ENCODE measurements around the gene BRME1. TPM values are rescaled to one million over a fixed set of nuclear protein-coding genes. Genes with fewer than 3 reads are reported as not detected.

Gene BRME1
- polyA plus RNA-seq (2013, experiment 1 of 2; ENCODE audit: insufficient read length): 1.3 TPM
- 1.4 TPM for polyA plus RNA-seq (2013, experiment 2 of 2; ENCODE audit: insufficient read length)

DNA sequence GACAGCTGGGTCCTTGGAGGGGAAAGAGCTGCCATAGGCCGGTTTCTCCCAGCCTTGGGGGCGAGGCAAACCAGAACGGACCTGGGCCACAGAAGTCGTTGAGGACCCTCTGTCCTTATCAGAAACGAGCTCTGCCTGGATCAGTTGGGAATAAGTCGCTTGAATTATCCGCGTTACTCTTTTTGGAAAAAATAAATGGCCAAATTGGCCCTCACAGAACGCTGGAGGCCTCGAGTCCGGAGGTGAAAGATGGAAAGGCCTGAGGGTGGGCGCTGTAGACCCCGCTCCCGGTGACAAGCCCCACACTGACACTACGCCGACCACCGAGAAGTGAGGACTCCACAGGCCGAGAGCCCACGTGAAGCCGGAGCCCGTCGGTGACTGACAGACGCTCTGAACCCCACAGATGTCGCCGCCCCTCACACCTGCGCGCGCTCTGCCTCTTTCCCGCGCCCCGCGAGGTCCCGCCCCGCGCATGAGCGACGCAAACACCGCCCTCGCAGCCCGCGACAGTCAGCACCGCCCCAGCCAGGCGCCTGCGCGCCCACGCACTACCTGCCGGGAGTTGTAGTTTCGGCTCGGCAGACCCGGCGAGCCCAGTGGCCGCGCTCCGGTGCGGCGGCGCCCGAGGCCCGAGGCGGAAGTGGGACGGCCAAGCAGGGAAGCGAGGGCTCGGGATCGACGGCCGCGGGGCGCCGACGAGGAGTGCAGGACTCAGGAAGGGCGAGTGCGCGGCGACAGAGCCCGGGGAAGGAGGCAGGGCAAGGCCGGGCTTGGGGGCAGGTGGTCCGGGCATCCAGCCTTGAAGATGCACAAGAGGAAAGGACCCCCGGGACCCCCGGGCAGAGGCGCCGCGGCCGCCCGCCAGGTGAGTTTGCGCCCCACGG is at the start of gene BRME1, which contains the start of gene CC2D1A:
BRME1 (minus strand) TSS at position 484 of the 887 bp plus-strand sequence. CDS start 1,225 bp downstream, outside the sequence.
CC2D1A (plus strand) TSS at position 568 of the 887 bp plus-strand sequence; CDS start at position 809, 241 bp downstream.
- peak; percentile 84 for DNase-seq

DNA sequence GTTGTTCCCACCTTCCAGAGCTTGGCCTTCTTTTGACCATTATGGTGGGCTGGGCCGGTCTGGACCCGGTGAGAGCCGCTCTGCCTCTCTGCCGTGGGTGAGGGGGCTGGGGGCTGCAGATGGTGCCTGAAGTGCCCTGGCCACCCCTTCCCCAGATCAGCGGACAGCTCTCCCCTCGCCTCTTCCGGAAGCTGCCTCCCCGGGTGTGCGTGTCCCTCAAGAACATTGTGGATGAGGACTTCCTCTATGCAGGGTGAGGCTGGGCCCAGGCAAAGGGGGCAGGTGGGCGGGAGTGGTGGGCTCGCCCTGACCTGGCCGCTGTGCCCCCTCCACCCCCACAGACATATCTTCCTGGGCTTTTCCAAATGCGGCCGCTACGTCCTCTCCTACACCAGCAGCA is 48.3 kb upstream of the BRME1 start:
- DNase-seq: no peak

DNA sequence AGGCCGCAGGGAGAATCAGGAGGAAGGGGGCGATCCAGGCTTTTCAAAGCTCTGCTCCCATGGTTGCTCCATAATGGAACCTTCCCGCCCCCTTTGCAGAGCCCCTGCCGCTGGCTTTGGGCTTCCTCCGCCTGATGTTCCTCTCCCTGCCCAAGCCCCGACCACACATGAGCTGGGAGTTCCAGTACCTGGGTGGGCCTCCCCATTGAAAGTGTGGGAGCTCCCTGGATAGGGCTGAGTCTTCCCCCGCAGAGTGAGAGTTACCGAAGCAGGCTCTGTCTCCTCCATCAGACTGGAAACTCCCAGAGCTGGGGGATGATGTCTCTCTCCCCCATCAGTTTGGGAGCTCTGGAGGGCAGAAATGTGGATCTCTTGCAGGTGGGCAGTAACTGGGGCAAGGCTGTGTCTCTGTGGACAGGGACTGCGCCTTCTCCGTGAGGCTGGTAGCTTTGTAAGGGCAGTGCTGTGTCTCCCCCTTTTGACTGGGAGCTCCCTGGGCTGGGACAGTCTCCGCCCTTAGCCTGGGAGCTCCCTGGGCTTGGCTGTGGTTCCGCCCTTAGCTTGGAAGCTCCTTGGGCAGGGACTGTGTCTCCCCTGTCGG is 47.1 kb upstream of the BRME1 start:
- peak; percentile 63 for DNase-seq

DNA sequence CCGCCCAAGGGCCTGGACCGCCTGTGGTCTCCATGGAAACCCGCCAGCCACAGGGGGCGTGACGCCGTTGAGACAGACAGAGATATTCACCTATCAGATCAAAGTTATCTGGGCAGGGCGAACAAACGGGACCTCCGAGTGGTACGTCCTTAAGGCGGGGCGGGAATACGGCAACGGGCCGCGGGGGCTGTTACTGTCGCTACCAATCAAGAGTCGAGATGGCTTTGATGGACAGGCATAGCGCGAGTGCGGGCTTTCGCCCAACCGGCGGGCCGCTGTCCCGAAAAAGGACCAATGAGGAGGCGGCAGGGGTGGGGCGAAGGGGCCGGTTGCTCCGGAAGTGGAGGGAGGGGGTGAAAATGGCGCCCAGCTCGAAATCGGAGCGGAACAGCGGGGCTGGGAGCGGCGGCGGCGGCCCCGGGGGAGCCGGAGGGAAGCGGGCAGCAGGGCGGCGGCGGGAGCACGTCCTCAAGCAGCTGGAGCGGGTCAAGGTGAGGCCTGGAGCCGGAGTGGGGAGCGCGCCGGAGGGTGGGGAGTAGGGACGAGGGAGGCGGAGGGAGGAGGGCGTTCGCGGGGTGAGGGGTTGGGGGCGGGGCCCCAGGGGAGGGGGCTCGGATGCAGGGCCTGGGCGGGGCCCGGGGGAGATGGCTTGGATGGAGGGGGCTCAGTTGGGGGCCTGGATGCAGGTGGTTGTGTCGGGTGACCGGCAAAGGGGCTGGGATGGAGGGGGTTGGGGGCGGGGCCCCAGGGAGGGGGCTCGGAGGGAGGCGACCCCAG is 46.4 kb upstream of the BRME1 start, which contains the start of gene DCAF15:
DCAF15 (plus strand) TSS at position 356 of the 777 bp plus-strand sequence; CDS start at position 360, 4 bp downstream.
- DNase-seq: peak; percentile 100

DNA sequence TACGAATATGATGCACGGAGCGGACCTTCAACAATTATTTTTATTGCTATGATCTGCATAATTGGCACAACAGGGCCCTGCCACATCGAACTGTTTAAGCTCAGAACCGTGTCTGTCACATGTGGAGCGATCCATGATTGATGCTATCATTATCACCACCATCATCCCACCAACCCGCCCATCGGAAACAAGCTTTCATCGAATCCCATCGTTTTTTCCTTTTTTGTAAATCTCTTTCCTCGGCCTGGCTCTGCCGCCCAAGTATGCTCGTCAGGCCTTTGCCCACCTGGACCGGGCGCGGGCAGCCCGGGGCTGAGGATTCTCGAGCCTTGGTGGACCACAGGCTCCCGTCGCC is 45.9 kb upstream of the BRME1 start:
- DNase-seq: no peak

DNA sequence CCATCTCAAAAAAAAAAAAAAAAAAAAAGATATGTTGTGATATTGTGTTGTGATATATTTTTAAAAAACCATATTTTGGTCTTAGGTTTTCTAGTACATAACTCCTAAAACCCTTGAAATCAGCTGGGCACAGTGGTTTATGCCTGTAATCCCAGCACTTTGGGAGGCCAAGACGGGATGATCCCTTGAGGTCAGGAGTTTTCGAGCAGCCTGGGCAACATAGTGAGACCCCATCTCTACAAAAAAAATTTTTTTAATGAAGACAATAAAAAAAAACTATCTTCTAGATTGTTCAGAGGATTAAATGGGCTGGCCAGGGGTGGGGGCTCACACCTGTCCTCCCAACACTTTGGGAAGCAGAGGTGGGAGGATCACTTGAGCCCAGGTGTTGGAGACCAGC is 45.1 kb upstream of the BRME1 start:
- DNase-seq: no peak

DNA sequence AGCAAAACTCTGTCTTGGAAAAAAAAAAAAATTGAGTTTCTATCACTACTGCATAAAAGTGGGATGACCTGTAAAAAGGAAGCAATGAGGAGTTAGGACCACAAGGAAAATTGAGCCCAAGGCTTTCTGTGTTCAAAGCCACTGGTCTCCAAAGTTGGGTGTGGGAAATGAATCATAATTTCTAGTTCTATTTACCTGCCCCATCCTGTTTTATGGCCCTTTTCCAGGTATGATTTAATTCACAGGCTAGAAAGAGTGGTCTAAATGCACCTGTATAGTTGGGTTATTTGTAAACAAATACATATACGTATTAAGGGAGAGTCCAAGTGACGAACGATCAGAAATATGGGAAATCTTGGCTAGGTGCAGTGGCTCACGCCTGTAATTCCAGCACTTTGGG is 40.5 kb upstream of the BRME1 start:
- DNase-seq: no peak

DNA sequence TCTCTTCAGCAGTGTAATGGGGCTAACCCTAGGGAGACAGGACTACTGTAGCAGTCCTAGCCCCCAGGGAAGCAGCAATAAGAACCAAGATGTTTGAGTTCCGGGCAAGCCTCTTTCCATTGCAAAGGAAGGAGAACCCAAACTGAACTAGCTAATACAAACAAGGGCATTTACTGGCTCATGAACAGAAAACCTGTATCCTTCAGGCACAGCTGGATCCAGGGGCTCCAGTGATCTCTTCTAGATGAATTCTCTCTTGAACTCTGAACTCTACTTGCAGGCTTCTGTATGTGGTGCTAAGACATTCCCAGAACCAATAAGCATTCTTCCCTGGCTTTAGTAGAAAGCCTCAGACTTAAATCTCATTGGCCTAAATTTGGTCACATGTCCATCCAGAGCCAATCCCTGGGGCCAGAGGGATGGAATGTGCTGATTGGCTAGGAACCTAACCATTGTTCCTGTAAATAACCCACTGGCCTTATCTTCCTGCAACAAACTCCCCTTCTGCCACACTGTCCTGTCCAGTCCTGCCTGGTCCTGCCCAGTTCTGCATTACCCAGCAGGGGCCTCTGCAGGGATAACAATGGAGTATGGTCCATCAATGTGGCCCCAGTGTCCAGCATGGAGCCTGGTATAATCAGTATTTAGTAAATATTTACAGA is 36.2 kb upstream of the BRME1 start:
- DNase-seq: no peak

DNA sequence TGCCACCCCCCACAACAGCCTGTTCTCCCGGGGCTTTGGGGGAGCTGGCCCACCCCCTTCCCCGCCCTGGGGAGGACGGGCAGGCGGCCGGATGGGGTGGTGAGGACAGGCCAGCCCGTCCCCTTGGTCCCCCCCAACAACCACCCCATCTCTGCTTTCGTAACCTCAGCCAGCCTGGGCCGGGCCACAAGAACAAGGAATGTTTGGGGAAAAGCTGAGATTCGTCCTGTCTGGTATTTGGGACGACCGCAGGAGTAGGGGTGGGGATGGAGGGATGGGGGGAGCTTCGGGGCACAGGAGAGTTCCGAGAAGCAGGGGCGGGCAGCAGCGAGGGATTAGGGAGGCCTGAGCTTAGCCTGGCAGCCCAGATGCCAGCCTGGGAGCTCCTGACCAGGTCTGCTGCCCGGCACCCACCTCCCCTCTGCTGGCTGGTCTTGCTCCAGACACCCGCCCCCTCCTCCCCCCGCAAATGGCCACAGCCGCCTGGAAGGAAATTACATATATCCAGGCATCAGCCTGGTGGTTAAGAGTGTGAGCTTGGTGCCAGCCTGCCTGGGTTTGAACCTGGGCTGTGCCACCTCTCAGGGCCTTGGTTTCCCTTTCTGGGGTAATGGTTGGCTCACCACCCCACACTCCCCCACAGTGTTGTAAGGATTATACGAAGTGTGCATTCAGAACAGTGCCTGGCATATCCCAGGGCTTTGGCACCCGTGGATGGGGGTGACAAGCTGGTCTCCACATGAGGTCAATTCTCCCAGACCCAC is 32.6 kb upstream of the BRME1 start, which contains the start of gene PODNL1:
PODNL1 (minus strand) TSS at position 117 of the 764 bp plus-strand sequence. CDS start 236 bp downstream, outside the sequence.
- DNase-seq: peak; percentile 92

DNA sequence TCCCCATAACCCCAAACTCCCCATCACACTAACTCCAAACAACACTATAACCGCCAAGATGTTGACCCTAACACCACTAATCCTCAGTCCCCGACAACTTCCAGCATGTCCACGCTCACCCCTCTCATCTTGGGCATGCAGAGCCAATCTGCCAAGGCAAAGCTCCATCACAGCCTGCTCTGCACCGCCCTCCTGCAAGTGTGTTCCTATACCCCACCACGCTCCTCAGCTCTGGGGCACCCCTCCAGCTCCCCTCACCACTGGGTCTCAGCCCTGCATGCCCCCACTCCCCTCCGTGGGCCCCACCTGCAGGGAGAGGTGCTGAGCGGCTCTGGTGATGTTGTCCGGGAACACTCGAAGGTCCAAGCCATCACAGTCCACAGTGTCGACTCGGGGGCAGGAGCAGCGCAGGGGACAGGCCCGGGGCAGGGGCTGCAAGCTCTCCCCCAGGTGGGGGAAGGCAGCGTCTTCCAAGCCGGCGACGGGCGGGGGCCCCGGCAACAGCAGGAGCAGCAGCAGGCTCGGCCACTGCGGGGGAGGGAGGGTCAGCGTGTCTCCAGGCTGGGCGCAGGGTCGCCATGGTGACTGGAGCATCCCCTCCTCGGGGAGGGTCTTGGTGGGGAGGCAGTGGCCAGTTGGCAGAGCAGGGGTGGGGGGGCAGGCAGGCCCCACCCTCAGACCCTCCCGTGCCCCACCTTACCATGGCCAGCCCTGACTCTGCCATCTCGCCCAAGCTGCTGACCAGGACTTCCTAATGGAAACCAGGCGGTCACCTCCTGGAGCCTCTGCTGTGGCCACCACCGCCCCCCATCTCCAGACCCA is 31.8 kb upstream of the BRME1 start:
- no peak for DNase-seq

DNA sequence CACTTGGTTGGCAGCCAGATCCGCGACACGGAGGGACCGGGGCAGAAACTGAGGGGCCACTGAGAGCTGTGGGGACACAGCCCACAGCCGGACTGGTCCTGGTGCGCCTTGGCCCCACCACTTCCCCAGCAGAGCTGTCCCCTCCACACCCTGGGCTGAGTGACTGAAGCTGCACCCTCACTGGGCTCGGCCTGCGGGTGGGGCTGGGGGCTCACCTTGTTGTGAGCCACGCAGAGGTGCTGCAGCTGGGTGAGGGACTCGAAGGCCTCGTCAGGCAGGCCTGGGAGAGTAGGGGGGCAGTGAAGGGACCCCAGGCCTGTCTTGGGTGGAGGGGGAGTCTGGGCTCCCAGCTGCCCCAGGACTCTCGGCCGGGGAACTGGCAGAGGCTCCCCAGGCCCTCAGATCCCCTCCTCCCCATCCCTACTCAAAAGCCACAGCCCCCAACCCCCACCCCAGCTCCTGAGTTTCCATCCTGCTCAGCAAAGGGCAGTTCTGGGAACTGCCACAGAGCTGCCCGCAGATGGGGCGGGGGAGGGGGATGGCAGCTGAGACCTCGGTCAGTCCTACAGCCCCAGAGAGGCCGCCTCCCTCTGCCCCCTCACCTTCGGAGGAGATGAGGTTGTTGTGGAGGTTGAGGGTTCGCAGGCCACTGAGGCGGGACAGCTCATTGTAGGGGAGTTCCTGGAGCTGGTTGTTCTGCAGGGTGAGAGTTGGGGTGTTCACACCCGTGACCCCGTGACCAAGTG is 30.0 kb upstream of the BRME1 start:
- DNase-seq: no peak

DNA sequence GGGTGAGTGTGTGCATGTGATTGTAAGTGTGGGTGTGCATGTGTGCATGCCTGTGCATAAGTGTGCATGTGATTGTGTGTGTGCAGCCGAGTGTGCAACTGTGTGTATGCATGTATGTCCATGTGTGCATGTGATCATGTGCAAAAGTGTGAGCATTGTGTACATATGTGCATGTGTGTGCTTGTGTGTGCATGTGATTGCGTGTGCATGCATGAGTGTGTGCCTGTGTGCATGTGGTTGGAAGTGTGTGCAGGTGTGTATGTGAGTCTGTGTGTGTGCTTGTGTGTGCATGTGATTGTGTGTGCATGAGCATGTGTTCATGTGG is 28.8 kb upstream of the BRME1 start:
- DNase-seq: no peak

DNA sequence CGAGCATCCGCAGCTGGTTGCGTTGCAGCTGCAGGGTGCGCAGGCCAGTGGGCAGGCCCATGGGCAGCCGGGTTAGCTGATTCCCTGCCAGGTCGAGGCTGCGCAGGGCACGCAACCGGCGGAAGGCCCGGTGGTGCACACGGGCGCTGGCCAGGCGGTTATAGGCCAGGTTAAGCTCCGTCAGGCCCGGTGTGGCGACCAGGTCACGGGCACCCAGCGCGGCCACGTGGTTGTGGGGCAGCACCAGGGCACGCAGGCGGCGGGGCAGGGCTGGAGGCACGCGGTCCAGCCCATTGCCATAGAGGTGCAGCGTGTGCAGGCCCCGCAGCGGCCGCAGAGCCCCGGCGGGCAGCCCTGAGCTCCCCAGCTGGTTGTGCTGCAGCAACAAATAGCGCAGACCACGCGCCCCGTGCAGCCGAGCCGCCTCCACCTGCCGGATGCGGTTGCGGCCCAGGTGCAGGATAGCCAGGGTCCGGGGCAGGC is 27.0 kb upstream of the BRME1 start:
- DNase-seq: no peak

DNA sequence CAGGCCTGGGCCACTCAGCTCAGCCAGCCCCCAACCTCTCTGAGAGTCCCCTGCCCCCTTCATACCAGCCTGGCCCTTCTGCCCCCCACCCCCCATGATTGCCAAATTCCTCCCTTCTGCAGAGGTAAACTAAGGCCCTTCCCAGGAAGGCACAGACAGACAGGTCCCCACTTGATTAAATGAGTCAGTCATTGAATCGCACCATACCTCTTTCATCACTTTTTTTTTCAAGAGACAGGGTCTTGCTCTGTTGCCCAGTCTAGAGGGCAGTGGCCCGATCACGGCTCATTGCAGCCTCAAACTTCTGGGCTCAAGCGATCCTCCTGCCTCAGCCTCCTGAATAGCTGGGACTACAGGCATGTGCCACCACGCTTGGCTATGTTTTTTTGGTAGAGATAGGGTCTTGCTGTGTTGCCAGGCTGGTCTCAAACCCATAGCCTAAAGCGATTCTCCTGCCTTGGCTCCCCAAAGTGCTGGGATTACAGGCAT is 26.3 kb upstream of the BRME1 start:
- DNase-seq: no peak

DNA sequence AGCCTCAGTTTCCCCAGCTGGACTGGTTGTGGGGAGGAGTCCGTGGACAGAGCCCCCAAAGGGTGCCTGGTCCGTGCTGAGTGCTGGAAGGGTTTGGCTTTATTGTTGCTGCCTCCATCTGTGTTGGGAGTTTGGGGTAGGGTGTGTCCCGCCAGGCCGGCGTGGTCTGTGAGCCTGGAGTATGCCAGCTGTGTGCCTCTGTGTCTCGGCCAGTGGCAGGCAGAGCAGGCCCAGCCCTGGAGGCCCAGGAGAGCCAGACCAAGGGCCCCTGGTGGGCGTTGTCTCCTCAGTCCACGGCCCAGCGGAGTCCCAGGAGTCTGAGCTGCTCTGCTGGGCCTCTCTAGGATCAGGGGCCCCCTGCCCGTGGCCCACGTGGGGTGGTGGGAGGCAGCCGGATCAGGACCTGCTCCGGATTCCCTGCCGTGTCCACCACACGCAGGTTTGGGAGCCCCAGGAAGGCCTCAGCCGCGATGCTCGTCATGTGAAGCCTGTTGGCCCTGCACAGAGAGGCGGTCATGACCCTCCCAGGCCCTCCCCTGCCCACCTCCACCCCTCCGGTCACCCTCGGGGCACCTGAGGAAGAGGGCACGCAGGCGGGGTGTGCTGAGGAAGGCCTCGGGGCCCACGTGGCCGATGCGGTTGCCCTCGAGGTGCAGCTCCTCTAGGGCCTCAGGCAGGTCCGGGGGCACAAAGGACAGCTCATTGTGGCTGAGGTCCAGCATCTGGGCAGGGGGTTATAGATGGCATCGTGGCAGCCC is 25.7 kb upstream of the BRME1 start:
- DNase-seq: no peak

DNA sequence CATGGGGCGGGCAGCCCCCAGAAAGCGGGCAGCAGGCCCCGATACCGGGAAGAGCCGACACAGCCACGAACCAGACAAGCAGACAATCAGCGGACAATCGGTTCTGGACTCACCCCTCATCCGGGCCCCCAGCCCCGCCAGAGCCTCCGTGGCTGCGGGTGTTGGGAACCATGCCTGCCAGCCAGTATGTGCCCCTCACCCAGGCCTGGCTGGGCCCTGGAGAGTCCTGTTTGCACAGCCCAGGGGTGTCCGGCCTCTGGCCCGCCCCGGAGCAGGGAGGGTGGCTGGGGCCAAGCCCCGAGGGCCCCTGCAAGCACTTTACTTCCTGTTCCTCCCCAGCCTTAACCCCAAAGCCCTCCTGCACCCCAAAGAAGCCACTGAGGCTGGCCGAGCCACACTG is 24.5 kb upstream of the BRME1 start:
- DNase-seq: no peak

DNA sequence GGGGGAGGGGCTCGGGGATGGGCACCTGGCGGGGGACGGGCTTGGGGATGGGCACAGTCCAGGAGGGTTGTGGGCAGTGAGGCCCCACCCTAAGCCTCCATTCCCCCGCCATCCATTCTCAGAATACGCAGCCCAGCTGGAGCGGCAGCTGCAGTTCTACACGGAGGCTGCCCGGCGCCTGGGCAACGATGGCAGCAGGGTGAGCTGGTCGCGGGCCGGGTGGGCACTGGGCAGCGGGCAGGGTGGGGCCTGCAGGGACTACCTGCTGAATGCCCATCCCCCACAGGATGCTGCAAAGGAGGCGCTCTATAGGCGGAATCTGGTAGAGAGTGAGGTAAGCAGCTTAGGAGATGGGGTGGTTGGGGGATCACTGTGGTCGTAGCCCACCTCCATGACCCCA is 24.0 kb upstream of the BRME1 start:
- DNase-seq: no peak

DNA sequence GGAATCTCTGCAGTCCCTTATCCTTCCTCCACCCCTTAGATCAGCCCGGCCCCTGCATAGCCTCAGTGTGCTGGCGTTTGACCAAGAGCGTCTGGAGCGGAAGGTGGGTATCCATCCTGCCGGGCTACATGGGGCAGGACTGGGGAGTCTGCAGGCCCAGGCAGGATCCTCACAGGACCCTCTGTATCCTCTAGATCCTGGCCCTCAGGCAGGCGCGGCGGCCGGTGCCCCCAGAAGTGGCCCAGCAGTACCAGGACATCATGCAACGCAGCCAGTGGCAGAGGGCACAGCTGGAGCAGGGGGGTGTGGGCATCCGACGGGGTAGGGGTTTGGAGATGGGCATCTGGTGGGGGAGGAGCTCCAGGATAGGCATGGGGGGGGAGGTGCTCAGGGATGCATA is 23.4 kb upstream of the BRME1 start:
- no peak for DNase-seq

DNA sequence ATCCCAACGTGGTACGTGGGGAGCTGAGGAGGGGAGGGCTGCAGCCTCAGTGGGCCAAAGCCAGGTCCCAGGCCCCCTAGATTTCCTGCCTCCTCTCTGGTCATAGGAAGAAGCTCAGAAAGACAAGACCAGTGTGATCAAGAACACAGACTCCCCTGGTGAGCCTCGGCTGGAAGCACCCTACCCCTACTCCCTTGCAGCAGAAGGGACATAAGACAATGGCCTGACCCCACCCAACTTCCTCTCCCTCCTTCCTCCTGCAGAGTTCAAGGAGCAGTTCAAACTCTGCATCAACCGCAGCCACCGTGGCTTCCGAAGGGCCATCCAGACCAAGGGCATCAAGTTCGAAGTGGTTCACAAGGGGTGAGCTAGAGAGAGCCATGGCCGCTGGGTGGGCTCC is 20.8 kb upstream of the BRME1 start:
- no peak for DNase-seq
